H1 (cell line): ENCODE data around the gene C9orf43. TPM values are rescaled to one million over a fixed set of nuclear protein-coding genes. Genes with fewer than 3 reads are reported as not detected.
"Not testable (repeated sequence)": the region's sequence is repeated elsewhere in the genome, so short reads cannot be mapped to it uniquely, and the experiment has no call there.

Experiments used
- CTCF ChIA-PET: fragments of 300-600 bp; sonication (Branson Sonifier 250); formaldehyde crosslinking; loops from one replicate; lab custom pipeline; 2021; ENCODE audit not compliant: partially characterized antibody; lab: Charles Lee
- POLR2A ChIA-PET: fragments of 300-600 bp; sonication (Branson Sonifier 250); formaldehyde crosslinking; loops from one replicate; lab custom pipeline; 2021; ENCODE audit warnings: inconsistent platforms; ENCODE audit not compliant: partially characterized antibody; lab: Charles Lee
- DNase-seq, 2 experiments: peaks; one replicate each; pipeline versions ENCODE4 v3.0.0 to v3.0.0-alpha.2; 2010 to 2022; ENCODE audit warnings: low spot score in 2 of 2, low read depth in 1 of 2, mixed read lengths in 1 of 2
- FAIRE-seq: peaks from 2 replicates; lab custom pipeline; 2011; peaks lifted over from hg19 to GRCh38; lab: Jason Lieb, UNC
- H2AFZ ChIP-seq: 2 replicates; pipeline ENCODE4 v1.8.1; 2012; ENCODE audit warnings: low read length, inconsistent platforms
- H2AK5ac ChIP-seq: 2 replicates; pipeline ENCODE4 v1.6.1; 2013; ENCODE audit warnings: low read depth, low read length
- H2BK120ac ChIP-seq: replicated peaks from 2 replicates; pipeline ENCODE3; 2013; ENCODE audit warnings: low read depth, low read length, inconsistent platforms
- H2BK12ac ChIP-seq: 2 replicates; pipeline ENCODE4 v1.6.1; 2013; ENCODE audit warnings: low read depth, low read length
- H2BK15ac ChIP-seq: 2 replicates; pipeline ENCODE4 v1.6.1; 2013; ENCODE audit warnings: low read length
- H2BK20ac ChIP-seq: 2 replicates; pipeline ENCODE4 v1.6.1; 2013; ENCODE audit warnings: low read length
- H2BK5ac ChIP-seq: 2 replicates; pipeline ENCODE4 v1.6.1; 2013; ENCODE audit warnings: low read depth, low read length
- H3K14ac ChIP-seq: 2 replicates; pipeline ENCODE4 v1.6.1; 2013; ENCODE audit warnings: inconsistent platforms; ENCODE audit not compliant: insufficient read length
- H3K18ac ChIP-seq: 2 replicates; pipeline ENCODE4 v1.6.1; 2013; ENCODE audit warnings: low read length; ENCODE audit errors: extremely low read depth
- H3K23ac ChIP-seq: 2 replicates; pipeline ENCODE4 v1.6.1; 2013; ENCODE audit warnings: inconsistent platforms; ENCODE audit not compliant: insufficient read length
- H3K23me2 ChIP-seq: 2 replicates; pipeline ENCODE4 v1.6.1; 2013; ENCODE audit warnings: low read depth, low read length
- H3K27ac ChIP-seq: 2 replicates; pipeline ENCODE4 v1.6.1; 2011; ENCODE audit warnings: low read depth, low read length, inconsistent platforms
- H3K27me3 ChIP-seq, 4 experiments: replicated peaks in 1 of 4; 1 replicate in 1 of 4; 2 replicates in 3 of 4; pipeline versions ENCODE4 v1.6.1 to v1.8.1; 2011 to 2013; ENCODE audit warnings: low read length in 3 of 4, mild to moderate bottlenecking in 3 of 4, inconsistent platforms in 2 of 4, mixed read lengths in 2 of 4, moderate library complexity in 1 of 4; ENCODE audit not compliant: control insufficient read depth in 3 of 4, insufficient read depth in 3 of 4; ENCODE audit errors: extremely low read depth in 1 of 4
- H3K36me3 ChIP-seq, 4 experiments: 2 replicates each; pipeline versions ENCODE4 v1.6.1 to v1.8.1; 2011 to 2013; ENCODE audit warnings: mild to moderate bottlenecking in 4 of 4, low read length in 3 of 4, moderate library complexity in 2 of 4, control low read depth in 1 of 4, inconsistent platforms in 1 of 4; ENCODE audit not compliant: insufficient read depth in 4 of 4, control insufficient read depth in 2 of 4
- H3K4ac ChIP-seq: replicated peaks from 2 replicates; pipeline ENCODE3; 2013; ENCODE audit warnings: low read length, low read depth, mixed read lengths, inconsistent platforms; ENCODE audit not compliant: insufficient read length
- H3K4me1 ChIP-seq, 4 experiments: replicated peaks in 1 of 4; 1 replicate in 1 of 4; 2 replicates in 3 of 4; pipeline versions ENCODE4 v1.6.1 to v1.8.1; 2011 to 2013; ENCODE audit warnings: low read length in 3 of 4, inconsistent platforms in 2 of 4, mixed read lengths in 1 of 4; ENCODE audit not compliant: insufficient read depth in 4 of 4, control insufficient read depth in 3 of 4
- H3K4me2 ChIP-seq, 2 experiments: 2 replicates each; pipeline versions ENCODE4 v1.6.1 to v1.8.1; 2011 to 2013; ENCODE audit warnings: low read depth in 2 of 2, low read length in 2 of 2, control low read depth in 1 of 2, inconsistent platforms in 1 of 2, mild to moderate bottlenecking in 1 of 2; ENCODE audit not compliant: insufficient read depth in 1 of 2
- H3K4me3 ChIP-seq, 4 experiments: fragments of 200-600, 300-600 bp in 1 of 4; sonication (generic), shearing (Covaris generic), sonication (Bioruptor Twin) in 1 of 4; 2 replicates each; pipeline versions ENCODE4 v1.5.1 to v1.8.1; 2011 to 2016; ENCODE audit warnings: low read length in 4 of 4, low read depth in 3 of 4, control low read depth in 2 of 4, inconsistent platforms in 2 of 4, mild to moderate bottlenecking in 2 of 4, mixed read lengths in 1 of 4, moderate library complexity in 1 of 4; ENCODE audit not compliant: insufficient read depth in 2 of 4; ENCODE audit errors: extremely low read depth in 1 of 4
- H3K56ac ChIP-seq: replicated peaks from 2 replicates; pipeline ENCODE3; 2013; ENCODE audit warnings: low read depth, mild to moderate bottlenecking, mixed read lengths, low read length, inconsistent platforms; ENCODE audit not compliant: insufficient read length
- H3K79me1 ChIP-seq: 2 replicates; pipeline ENCODE4 v1.6.1; 2013; ENCODE audit warnings: low read depth, low read length, control low read depth
- H3K79me2 ChIP-seq, 2 experiments: 2 replicates each; pipeline versions ENCODE4 v1.6.1 to v1.8.1; 2012 to 2013; ENCODE audit warnings: low read length in 2 of 2, mild to moderate bottlenecking in 2 of 2, inconsistent platforms in 1 of 2; ENCODE audit not compliant: insufficient read depth in 2 of 2, control insufficient read depth in 1 of 2
- H3K9ac ChIP-seq, 4 experiments: replicated peaks in 1 of 4; 1 replicate in 1 of 4; 2 replicates in 3 of 4; pipeline versions ENCODE4 v1.6.1 to v1.8.1; 2011 to 2013; ENCODE audit warnings: low read depth in 3 of 4, low read length in 3 of 4, control low read depth in 2 of 4, mild to moderate bottlenecking in 2 of 4, moderate library complexity in 2 of 4, inconsistent platforms in 1 of 4; ENCODE audit errors: extremely low read depth in 1 of 4
- H3K9me3 ChIP-seq, 2 experiments: 2 replicates each; pipeline versions ENCODE4 v1.6.1 to v1.8.1; 2012 to 2013; ENCODE audit warnings: mild to moderate bottlenecking in 2 of 2, moderate library complexity in 2 of 2, control low read depth in 1 of 2, inconsistent platforms in 1 of 2, low read depth in 1 of 2, low read length in 1 of 2, mixed read lengths in 1 of 2; ENCODE audit not compliant: insufficient read depth in 2 of 2
- H4K20me1 ChIP-seq, 2 experiments: replicated peaks in 1 of 2; 2 replicates each; pipeline versions ENCODE3 to v1.8.1; 2011 to 2013; ENCODE audit warnings: inconsistent platforms in 2 of 2, low read length in 2 of 2, mild to moderate bottlenecking in 1 of 2; ENCODE audit not compliant: insufficient read depth in 2 of 2, control insufficient read depth in 1 of 2
- H4K5ac ChIP-seq: 2 replicates; pipeline ENCODE4 v1.6.1; 2013; ENCODE audit warnings: low read length, low read depth, mixed read lengths, inconsistent platforms; ENCODE audit not compliant: insufficient read length
- H4K8ac ChIP-seq: 2 replicates; pipeline ENCODE4 v1.8.0; 2013; ENCODE audit warnings: mild to moderate bottlenecking, moderate library complexity, low read length, inconsistent platforms; ENCODE audit not compliant: insufficient read depth; ENCODE audit errors: extremely low read depth
- H4K91ac ChIP-seq: replicated peaks from 2 replicates; pipeline ENCODE3; 2013; ENCODE audit warnings: low read length, mixed read lengths, inconsistent platforms; ENCODE audit not compliant: insufficient read length
- CTCF ChIP-seq, 3 experiments: IDR thresholded peaks; 1 replicate in 2 of 3; 2 replicates in 1 of 3; pipeline versions ENCODE4 v1.5.1 to v1.6.1; 2011; ENCODE audit warnings: low read length in 3 of 3, mild to moderate bottlenecking in 3 of 3, inconsistent platforms in 2 of 3, low read depth in 1 of 3, moderate library complexity in 1 of 3; ENCODE audit not compliant: insufficient read depth in 1 of 3; ENCODE audit errors: control extremely low read depth in 1 of 3
- PHF8 ChIP-seq: fragments of 200-600 bp; sonication (generic); conservative IDR thresholded peaks from 2 replicates; pipeline ENCODE4 v1.7.1; 2012; ENCODE audit warnings: low read depth, mild to moderate bottlenecking, inconsistent platforms, low read length, moderate library complexity
- WGBS, 2 experiments: shearing (Covaris generic) in 1 of 2; methylation state at CpG; one replicate each; pipeline versions ENCODE4 v1.1.6 to v1.1.7; 2013 to 2015; ENCODE audit warnings: low lambda C conversion rate in 2 of 2, mixed read lengths in 2 of 2, inconsistent platforms in 1 of 2, low coverage in 1 of 2, missing lambda C conversion rate in 1 of 2; ENCODE audit not compliant: insufficient replicate concordance in 2 of 2, insufficient coverage in 1 of 2, insufficient read length in 1 of 2; ENCODE audit errors: extremely low coverage in 1 of 2, missing lambda C conversion rate in 1 of 2; 5-methylcytosine and 5-hydroxymethylcytosine counted together
- polyA plus RNA-seq, 7 experiments: library from polyadenylated mRNA; depleted of rRNA in 3 of 7; stranded (reverse) in 5 of 7; unstranded in 2 of 7; fragments of >200 nt in 5 of 7; fragments of 200-250 nt in 2 of 7; gene quantifications; 1 replicate in 5 of 7; 2 replicates in 1 of 7; 4 replicates in 1 of 7; pipeline versions ENCODE4 v1.2.1 to v1.2.3, GENCODE V29; 2011 to 2013; ENCODE audit warnings: missing spikeins in 2 of 7, mixed read lengths in 2 of 7
- total RNA-seq: library from RNA; stranded (reverse); fragmentation: NEBNext Ultra II Directional; extraction: Animal tissue kit (Norgen Biotek cat#: 25700); gene quantifications from 2 replicates; pipeline ENCODE4 v1.2.1, GENCODE V29; 2021

C9orf43 gene
- total and polyA plus RNA-seq, 2 of the 8 experiments (the other 6 are each of a cell fraction or from before 2014, with no cell fraction given), result 0.35 to 0.52 TPM

GRCh38 chr9:113436728-113437515 is 26.4 kb downstream of the C9orf43 start (continued):
- TF ChIP-seq CTCF (IDR thresholded peaks at IDR 0.05; ENCODE audit: control extremely low read depth in 1 of 3, insufficient read depth in 1 of 3, low read depth in 1 of 3, low read length in 3 of 3) (no peak), PHF8 (no peak)

GRCh38 chr9:113437716-113438115 is 27.2 kb downstream of the C9orf43 start:
- H4K20me1 ChIP-seq, DNase-seq, H2AK5ac ChIP-seq, H3K14ac ChIP-seq, H3K4me2 ChIP-seq, H2BK5ac ChIP-seq, H3K4me3 ChIP-seq, H2AFZ ChIP-seq, H4K5ac ChIP-seq, H4K91ac ChIP-seq, POLR2A ChIA-PET, H4K8ac ChIP-seq, H3K79me2 ChIP-seq, H3K9ac ChIP-seq, H3K18ac ChIP-seq, H3K56ac ChIP-seq, H3K4me1 ChIP-seq, H3K27me3 ChIP-seq, H2BK15ac ChIP-seq, H3K4ac ChIP-seq, FAIRE-seq, H3K9me3 ChIP-seq, H2BK12ac ChIP-seq, H3K23me2 ChIP-seq, H2BK120ac ChIP-seq, H3K79me1 ChIP-seq, H3K27ac ChIP-seq, H3K23ac ChIP-seq, H3K36me3 ChIP-seq, H2BK20ac ChIP-seq: not testable (repeated sequence)
- 79% methylated on average over 1 of the region's 1 CpG; no CpG with 5 or more reads in 1 of the 2 experiments for WGBS, 2 experiments
- CTCF ChIA-PET, result interaction anchor here (0.6 kb wide), 1 partner anchor 144 kb away, joined by 4 read pairs; no protein-coding TSS in a partner anchor
